Endodermal cell (in vitro differentiated cells): Measurements from ENCODE around the gene ATP11C. TPM values are rescaled to one million over a fixed set of nuclear protein-coding genes. Genes with fewer than 3 reads are reported as not detected.

Experiments used
- DNase-seq: peaks from one replicate; pipeline ENCODE4 v3.0.0-alpha.2; 2017
- H3K27ac ChIP-seq: 2 replicates; pipeline ENCODE4 v1.5.1; 2013; ENCODE audit warnings: mild to moderate bottlenecking, low read depth, low read length, moderate library complexity
- H3K27me3 ChIP-seq: 2 replicates; pipeline ENCODE4 v1.6.1; 2013; ENCODE audit warnings: mild to moderate bottlenecking, low read length, moderate library complexity; ENCODE audit not compliant: insufficient read depth, control insufficient read depth, poor library complexity, severe bottlenecking
- H3K36me3 ChIP-seq: 2 replicates; pipeline ENCODE4 v1.7.0; 2013; ENCODE audit warnings: mild to moderate bottlenecking, low read length, moderate library complexity; ENCODE audit not compliant: control insufficient read depth, insufficient read depth
- H3K4me1 ChIP-seq: one replicate; pipeline ENCODE4 v1.7.0; 2013; ENCODE audit warnings: low read length; ENCODE audit not compliant: control insufficient read depth, insufficient read depth
- H3K4me3 ChIP-seq: 2 replicates; pipeline ENCODE4 v1.5.1; 2013; ENCODE audit warnings: mild to moderate bottlenecking, low read length, moderate library complexity
- H3K9ac ChIP-seq: 2 replicates; pipeline ENCODE4 v1.6.1; 2013; ENCODE audit warnings: mild to moderate bottlenecking, low read length, moderate library complexity; ENCODE audit not compliant: poor library complexity, severe bottlenecking; ENCODE audit errors: extremely low read depth
- H3K9me3 ChIP-seq: 2 replicates; pipeline ENCODE4 v1.6.1; 2013; ENCODE audit warnings: mild to moderate bottlenecking, low read length, moderate library complexity; ENCODE audit not compliant: control insufficient read depth
- H3K27ac Mint-ChIP-seq: 2 replicates; pipeline ENCODE4 v1.8.0; 2020; ENCODE audit warnings: mixed read lengths
- H3K27me3 Mint-ChIP-seq: 2 replicates; pipeline ENCODE4 v1.8.0; 2021; ENCODE audit warnings: mild to moderate bottlenecking, mixed read lengths; ENCODE audit not compliant: insufficient read depth
- H3K36me3 Mint-ChIP-seq: 2 replicates; pipeline ENCODE4 v1.8.0; 2020; ENCODE audit warnings: low read depth, mixed read lengths
- H3K4me1 Mint-ChIP-seq: 2 replicates; pipeline ENCODE4 v1.8.0; 2020; ENCODE audit warnings: mixed read lengths
- H3K4me3 Mint-ChIP-seq: 2 replicates; pipeline ENCODE4 v1.8.0; 2020; ENCODE audit warnings: mild to moderate bottlenecking, moderate library complexity, mixed read lengths
- H3K9me3 Mint-ChIP-seq: 2 replicates; pipeline ENCODE4 v1.8.0; 2020; ENCODE audit warnings: mild to moderate bottlenecking, mixed read lengths
- CTCF ChIP-seq: fragments of 200-600 bp; sonication (generic); conservative IDR thresholded peaks from 2 replicates; pipeline ENCODE4 v1.5.0; 2021; ENCODE audit warnings: antibody characterized with exemption, mild to moderate bottlenecking
- WGBS, 2 experiments: methylation state at CpG; one replicate each; pipeline versions ENCODE4 v1.1.5 to v1.1.7; 2013; ENCODE audit warnings: missing lambda C conversion rate in 2 of 2, mixed read lengths in 1 of 2; ENCODE audit not compliant: insufficient coverage in 1 of 2, insufficient read length in 1 of 2; 5-methylcytosine and 5-hydroxymethylcytosine counted together
- total RNA-seq, 2 donors: library from RNA; stranded (reverse); fragmentation: NEBNext Ultra II Directional in 1 of 2; extraction: Animal tissue kit (Norgen Biotek cat#: 25700) in 1 of 2; gene quantifications; 2 replicates in 1 of 2; 3 replicates in 1 of 2; pipeline ENCODE4 v1.2.1, GENCODE V29; 2021

The ATP11C gene
- total RNA-seq, 2 donors from 2014 or later = 62.9 to 114 TPM

GRCh38 chrX:139945075-139945474 is 12.2 kb upstream of the ATP11C start:
- no peaks in the 10 kb centered on the region for H3K9me3 ChIP-seq
- no peak for DNase-seq
- Mint-ChIP-seq H3K36me3 (no peaks in the 10 kb centered on the region), H3K4me1 (peaks cover 5% of the 10 kb centered on the region), H3K4me3 (no peak overlapping the region), H3K27ac (no peak overlapping the region), H3K27me3 (peaks cover 6% of the 10 kb centered on the region), H3K9me3 (no peaks in the 10 kb centered on the region)
- H3K36me3 ChIP-seq = no peaks in the 10 kb centered on the region
- H3K4me1 ChIP-seq = no peaks in the 10 kb centered on the region
- H3K27me3 ChIP-seq = no peaks in the 10 kb centered on the region
- no peak overlapping the region for H3K27ac ChIP-seq
- H3K4me3 ChIP-seq = no peak overlapping the region
- no peak for TF ChIP-seq CTCF
- WGBS, 2 experiments = 83% methylated on average over 1 of the region's 3 CpGs; no CpG with 5 or more reads in 1 of the 2 experiments
- no peak overlapping the region for H3K9ac ChIP-seq

- H3K9me3 Mint-ChIP-seq = no peaks in the 10 kb centered on the region
Observed at GRCh38 chrX:139936259-139936658, 3.4 kb upstream of the ATP11C start.

GRCh38 chrX:139933904-139934303 is 1.1 kb upstream of the ATP11C start:
- Histone ChIP-seq H3K27ac (no peak overlapping the region), H3K9ac (no peak overlapping the region), H3K4me3 (peak overlapping the region; percentile 82), H3K36me3 (no peaks in the 10 kb centered on the region), H3K9me3 (no peaks in the 10 kb centered on the region), H3K27me3 (no peaks in the 10 kb centered on the region), H3K4me1 (peaks cover 4% of the 10 kb centered on the region)
- Mint-ChIP-seq H3K27ac (peak overlapping the region; percentile 80), H3K27me3 (no peaks in the 10 kb centered on the region), H3K4me3 (peak overlapping the region; percentile 84), H3K4me1 (peaks cover 31% of the 10 kb centered on the region), H3K9me3 (no peaks in the 10 kb centered on the region), H3K36me3 (peaks cover 8% of the 10 kb centered on the region)
- TF ChIP-seq CTCF = no peak
- WGBS, 2 experiments = 78 to 95% methylated on average over 3 to 15 of the region's 15 CpGs
- DNase-seq = no peak

More at GRCh38 chrX:139936259-139936658, 3.4 kb upstream of the ATP11C start:
- Mint-ChIP-seq H3K4me1 (peaks cover 12% of the 10 kb centered on the region), H3K27ac (no peak overlapping the region), H3K36me3 (no peaks in the 10 kb centered on the region), H3K27me3 (no peaks in the 10 kb centered on the region), H3K4me3 (no peak overlapping the region)
- Histone ChIP-seq H3K27me3 (no peaks in the 10 kb centered on the region), H3K4me1 (no peaks in the 10 kb centered on the region), H3K9me3 (no peaks in the 10 kb centered on the region), H3K9ac (no peak overlapping the region), H3K27ac (no peak overlapping the region), H3K36me3 (no peaks in the 10 kb centered on the region), H3K4me3 (no peak overlapping the region)
- DNase-seq = no peak
- TF ChIP-seq CTCF = peak; percentile 69
